Activated B cell treated with CpG ODN at 0.5 μM for 24 hours (primary cell): ENCODE measurements around the gene PCDHA11. TPM values are rescaled to one million over a fixed set of nuclear protein-coding genes. Genes with fewer than 3 reads are reported as not detected.
"Not testable (repeated sequence)": the region's sequence is repeated elsewhere in the genome, so short reads cannot be mapped to it uniquely, and the experiment has no call there.

Source experiments
- ATAC-seq: fragments of 200-7000 bp; cut with Tn5 transposase; one replicate; pipeline ENCODE4 v1.10.0; 2021; ENCODE audit warnings: low read depth, mild to moderate bottlenecking, moderate library complexity
- CTCF ChIA-PET: fragments of 350-600 bp; sonication (Branson Sonifier 250); formaldehyde crosslinking; loops from one replicate; lab custom pipeline; 2021; ENCODE audit warnings: antibody characterized with exemption; lab: Charles Lee
- POLR2A ChIA-PET: fragments of 350-600 bp; sonication (Branson Sonifier 250); formaldehyde crosslinking; loops from one replicate; lab custom pipeline; 2021; ENCODE audit warnings: antibody characterized with exemption; lab: Charles Lee
- DNase-seq: peaks from one replicate; pipeline ENCODE4 v3.0.0; 2022
- H3K27ac Mint-ChIP-seq: one replicate; pipeline ENCODE4 v1.8.0; 2020; ENCODE audit warnings: mixed read lengths
- H3K27me3 Mint-ChIP-seq: one replicate; pipeline ENCODE4 v1.8.0; 2021; ENCODE audit warnings: mixed read lengths
- H3K36me3 Mint-ChIP-seq: one replicate; pipeline ENCODE4 v1.8.0; 2021; ENCODE audit warnings: low read depth, mixed read lengths
- H3K4me1 Mint-ChIP-seq: one replicate; pipeline ENCODE4 v1.8.0; 2021; ENCODE audit warnings: mixed read lengths
- H3K4me3 Mint-ChIP-seq: one replicate; pipeline ENCODE4 v1.8.0; 2020; ENCODE audit warnings: mild to moderate bottlenecking, mixed read lengths
- H3K9me3 Mint-ChIP-seq: one replicate; pipeline ENCODE4 v1.8.0; 2020; ENCODE audit warnings: mixed read lengths
- CTCF ChIP-seq: fragments of 200-600 bp; IDR thresholded peaks from one replicate; pipeline ENCODE4 v1.8.0; 2022; ENCODE audit warnings: antibody characterized with exemption, mild to moderate bottlenecking
- intact Hi-C: fragments of 100-400 bp; cut with micrococcal nuclease; formaldehyde crosslinking; loops from one replicate; pipeline ENCODE4 v1.15.1; 2024
- total RNA-seq: library from RNA; stranded (reverse); gene quantifications from 2 replicates; pipeline ENCODE4 v1.2.3, GENCODE V29; 2022

The PCDHA11 gene
- total RNA-seq, 1 donor from 2014 or later = not detected

GRCh38 chr5:140869555-140869886, 764 bp downstream of the PCDHA11 start:
- no peak overlapping the region for H3K27ac Mint-ChIP-seq
- DNase-seq (no peak), ATAC-seq (no peak)
- intact Hi-C loops = loop anchor here (10.0 kb wide), 1 partner anchor 235 kb away; the partner anchor contains the start of gene PCDHB3
- POLR2A ChIA-PET = no interaction called here
- H3K9me3 Mint-ChIP-seq = peaks cover 4% of the 10 kb centered on the region
- TF ChIP-seq CTCF = no peak
- H3K4me3 Mint-ChIP-seq = no peak overlapping the region
- H3K27me3 Mint-ChIP-seq = peaks cover 7% of the 10 kb centered on the region
- CTCF ChIA-PET = no interaction called here
- no peaks in the 10 kb centered on the region for H3K4me1 Mint-ChIP-seq
- H3K36me3 Mint-ChIP-seq = no peaks in the 10 kb centered on the region

DNA sequence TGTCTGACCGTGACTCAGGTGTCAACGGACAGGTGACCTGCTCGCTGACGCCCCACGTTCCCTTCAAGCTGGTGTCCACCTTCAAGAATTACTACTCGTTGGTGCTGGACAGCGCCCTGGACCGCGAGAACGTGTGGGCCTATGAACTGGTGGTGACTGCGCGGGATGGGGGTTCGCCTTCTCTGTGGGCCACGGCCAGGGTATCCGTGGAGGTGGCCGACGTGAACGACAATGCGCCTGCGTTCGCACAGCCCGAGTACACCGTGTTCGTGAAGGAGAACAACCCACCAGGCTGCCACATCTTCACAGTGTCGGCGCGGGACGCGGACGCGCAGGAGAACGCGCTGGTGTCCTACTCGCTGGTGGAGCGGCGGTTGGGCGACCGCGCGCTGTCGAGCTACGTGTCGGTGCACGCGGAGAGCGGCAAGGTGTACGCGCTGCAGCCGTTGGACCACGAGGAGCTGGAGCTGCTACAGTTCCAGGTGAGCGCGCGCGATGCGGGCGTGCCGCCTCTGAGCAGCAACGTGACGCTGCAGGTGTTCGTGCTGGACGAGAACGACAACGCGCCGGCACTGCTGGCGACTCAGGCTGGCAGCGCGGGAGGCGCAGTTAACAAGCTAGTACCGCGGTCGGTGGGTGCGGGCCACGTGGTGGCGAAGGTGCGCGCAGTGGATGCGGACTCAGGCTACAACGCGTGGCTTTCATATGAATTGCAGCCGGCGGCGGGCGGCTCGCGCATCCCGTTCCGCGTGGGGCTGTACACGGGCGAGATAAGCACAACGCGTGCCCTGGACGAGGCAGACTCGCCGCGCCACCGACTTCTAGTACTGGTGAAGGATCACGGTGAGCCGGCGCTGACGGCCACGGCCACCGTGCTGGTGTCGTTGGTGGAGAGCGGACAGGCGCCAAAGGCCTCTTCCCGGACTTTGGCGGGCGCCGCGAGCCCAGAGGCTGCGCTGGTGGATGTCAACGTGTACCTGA, 1.8 kb downstream of the PCDHA11 start:
- Mint-ChIP-seq H3K27me3 (peaks cover 10% of the 10 kb centered on the region), H3K4me1 (no peaks in the 10 kb centered on the region), H3K36me3 (no peaks in the 10 kb centered on the region), H3K4me3 (no peak overlapping the region), H3K9me3 (peaks cover 4% of the 10 kb centered on the region), H3K27ac (no peak overlapping the region)
- DNase-seq (no peak), ATAC-seq (no peak)
- ChIA-PET POLR2A (no interaction called here), CTCF (no interaction called here)
- no peak for TF ChIP-seq CTCF
- intact Hi-C loops = no loop called here

- ChIA-PET CTCF (no interaction called here), POLR2A (no interaction called here)
- no peak for ATAC-seq
- no peaks in the 10 kb centered on the region for H3K4me1 Mint-ChIP-seq
- DNase-seq = no peak
- peaks cover 6% of the 10 kb centered on the region for H3K9me3 Mint-ChIP-seq
- no peak within 1 kb of the TSS for H3K4me3 Mint-ChIP-seq
- no peak within 1 kb of the TSS for H3K27ac Mint-ChIP-seq
- no peak for TF ChIP-seq CTCF
- peaks cover 19% of the 10 kb centered on the region for H3K27me3 Mint-ChIP-seq
- no peaks in the 10 kb centered on the region for H3K36me3 Mint-ChIP-seq
- intact Hi-C loops = no loop called here
Measured at GRCh38 chr5:140875085-140876065, 6.6 kb downstream of the PCDHA11 start, which contains the start of gene PCDHA12. TSS of gene PCDHA12 (plus strand) at chr5:140875308. CDS start at chr5:140875473, 165 bp downstream.

GRCh38 chr5:140876541-140877261, 7.9 kb downstream of the PCDHA11 start:
- DNase-seq, intact Hi-C loops, H3K36me3 Mint-ChIP-seq, H3K27ac Mint-ChIP-seq, H3K4me1 Mint-ChIP-seq, POLR2A ChIA-PET, CTCF ChIA-PET, ATAC-seq, H3K4me3 Mint-ChIP-seq: not testable (repeated sequence)
- Mint-ChIP-seq H3K9me3 (peaks cover 13% of the 10 kb centered on the region), H3K27me3 (peaks cover 22% of the 10 kb centered on the region)

DNA sequence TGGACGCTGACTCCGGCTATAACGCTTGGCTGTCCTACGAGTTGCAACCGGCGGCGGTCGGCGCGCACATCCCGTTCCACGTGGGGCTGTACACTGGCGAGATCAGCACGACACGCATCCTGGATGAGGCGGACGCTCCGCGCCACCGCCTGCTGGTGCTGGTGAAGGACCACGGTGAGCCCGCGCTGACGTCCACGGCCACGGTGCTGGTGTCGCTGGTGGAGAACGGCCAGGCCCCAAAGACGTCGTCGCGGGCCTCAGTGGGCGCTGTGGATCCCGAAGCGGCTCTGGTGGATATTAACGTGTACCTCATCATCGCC, 8.5 kb downstream of the PCDHA11 start:
- Mint-ChIP-seq H3K27ac (no peak overlapping the region), H3K36me3 (no peaks in the 10 kb centered on the region), H3K4me3 (no peak overlapping the region), H3K9me3 (peaks cover 13% of the 10 kb centered on the region), H3K4me1 (no peaks in the 10 kb centered on the region), H3K27me3 (peaks cover 22% of the 10 kb centered on the region)
- intact Hi-C loops = no loop called here
- ChIA-PET CTCF (no interaction called here), POLR2A (no interaction called here)
- TF ChIP-seq CTCF = no peak
- DNase-seq (no peak), ATAC-seq (no peak)
